GM23338 (cell line): Measurements from ENCODE around the gene PDE2A. TPM values are rescaled to one million over a fixed set of nuclear protein-coding genes. Genes with fewer than 3 reads are reported as not detected.

Source experiments
- ATAC-seq: fragments of 200-7000 bp; cut with Tn5 transposase; 3 replicates; pipeline ENCODE4 v1.9.1; 2020
- DNase-seq: peaks from one replicate; pipeline ENCODE4 v3.0.0-alpha.2; 2015; ENCODE audit warnings: low spot score
- H2AFZ ChIP-seq: fragments of 200-600 bp; sonication (generic); 2 replicates; pipeline ENCODE4 v1.8.0; 2016; ENCODE audit warnings: antibody characterized with exemption, mild to moderate bottlenecking, moderate library complexity
- H3F3A ChIP-seq: fragments of 200-600 bp; sonication (generic); replicated peaks from 2 replicates; pipeline ENCODE4 v1.8.0; 2017; ENCODE audit warnings: antibody characterized with exemption, mixed run types, low read depth
- H3K27ac ChIP-seq: fragments of 200-600 bp; sonication (generic); 2 replicates; pipeline ENCODE4 v1.6.1; 2016; ENCODE audit warnings: low read depth
- H3K27me3 ChIP-seq: fragments of 200-600 bp; sonication (generic); 2 replicates; pipeline ENCODE4 v1.8.0; 2016; ENCODE audit warnings: mild to moderate bottlenecking, mixed run types, moderate library complexity; ENCODE audit not compliant: insufficient read depth
- H3K36me3 ChIP-seq: fragments of 200-600 bp; sonication (generic); 2 replicates; pipeline ENCODE4 v1.8.0; 2016; ENCODE audit warnings: mild to moderate bottlenecking; ENCODE audit not compliant: insufficient read depth
- H3K4me1 ChIP-seq: fragments of 200-600 bp; sonication (generic); 2 replicates; pipeline ENCODE4 v1.8.0; 2016; ENCODE audit warnings: mild to moderate bottlenecking, moderate library complexity; ENCODE audit not compliant: insufficient read depth
- H3K4me2 ChIP-seq: fragments of 200-600 bp; sonication (generic); 2 replicates; pipeline ENCODE4 v1.7.1; 2017; ENCODE audit warnings: mixed run types
- H3K4me3 ChIP-seq: fragments of 200-600 bp; sonication (generic); 2 replicates; pipeline ENCODE4 v1.6.1; 2016; ENCODE audit warnings: mixed run types
- H3K79me2 ChIP-seq: fragments of 200-600 bp; sonication (generic); replicated peaks from 2 replicates; pipeline ENCODE4 v1.8.0; 2017; ENCODE audit warnings: mild to moderate bottlenecking; ENCODE audit not compliant: insufficient read depth
- H3K9me2 ChIP-seq: fragments of 200-600 bp; sonication (generic); 2 replicates; pipeline ENCODE4 v1.8.0; 2017; ENCODE audit not compliant: insufficient read depth
- H4K20me1 ChIP-seq: fragments of 200-600 bp; sonication (generic); replicated peaks from 2 replicates; pipeline ENCODE4 v1.8.0; 2017; ENCODE audit warnings: mild to moderate bottlenecking; ENCODE audit not compliant: insufficient read depth
- H3K27ac Mint-ChIP-seq: 2 replicates; pipeline ENCODE4 v1.8.0; 2020; ENCODE audit warnings: inconsistent platforms, mild to moderate bottlenecking, moderate library complexity, mixed read lengths
- H3K27me3 Mint-ChIP-seq: 3 replicates; pipeline ENCODE4 v1.8.0; 2022; ENCODE audit warnings: low read depth, mild to moderate bottlenecking, moderate library complexity, mixed read lengths, inconsistent platforms; ENCODE audit not compliant: insufficient read depth, poor library complexity
- H3K36me3 Mint-ChIP-seq: 3 replicates; pipeline ENCODE4 v1.8.0; 2021; ENCODE audit warnings: low read depth, mild to moderate bottlenecking, inconsistent platforms, moderate library complexity, mixed read lengths
- H3K4me1 Mint-ChIP-seq: 3 replicates; pipeline ENCODE4 v1.8.0; 2020; ENCODE audit warnings: mild to moderate bottlenecking, inconsistent platforms, mixed read lengths
- H3K4me3 Mint-ChIP-seq: 3 replicates; pipeline ENCODE4 v1.8.0; 2021; ENCODE audit warnings: moderate library complexity, mild to moderate bottlenecking, inconsistent platforms, mixed read lengths
- H3K9me3 Mint-ChIP-seq: 3 replicates; pipeline ENCODE4 v1.8.0; 2020; ENCODE audit warnings: moderate library complexity, mild to moderate bottlenecking, inconsistent platforms, mixed read lengths
- CREB1 ChIP-seq: fragments of 250-450 bp; sonication (Bioruptor Pico); IDR thresholded peaks from 2 replicates; pipeline ENCODE4 v1.5.0; 2020; ENCODE audit warnings: low read depth, mild to moderate bottlenecking, moderate library complexity
- EZH2 ChIP-seq: fragments of 200-600 bp; sonication (generic); IDR thresholded peaks from one replicate; pipeline ENCODE4 v1.8.0; 2017; ENCODE audit warnings: antibody characterized with exemption, mild to moderate bottlenecking, low read depth; ENCODE audit not compliant: unreplicated experiment
- EZH2phosphoT487 ChIP-seq: fragments of 200-600 bp; sonication (generic); IDR thresholded peaks from one replicate; pipeline ENCODE4 v1.8.1; 2018; ENCODE audit warnings: antibody characterized with exemption; ENCODE audit not compliant: unreplicated experiment
- JUNB ChIP-seq: IDR thresholded peaks from one replicate; pipeline ENCODE4 v1.6.1; 2016; ENCODE audit warnings: antibody characterized with exemption; ENCODE audit not compliant: unreplicated experiment
- NANOG ChIP-seq: IDR thresholded peaks from 2 replicates; pipeline ENCODE4 v1.6.1; 2016; ENCODE audit warnings: antibody characterized with exemption, borderline replicate concordance
- POLR2AphosphoS5 ChIP-seq: IDR thresholded peaks from 2 replicates; pipeline ENCODE4 v1.6.1; 2016; ENCODE audit warnings: antibody characterized with exemption, low read depth
- STAT1 ChIP-seq: IDR thresholded peaks from one replicate; pipeline ENCODE4 v1.6.1; 2016; ENCODE audit warnings: antibody characterized with exemption; ENCODE audit not compliant: unreplicated experiment
- ZNF114 ChIP-seq: fragments of 250-450 bp; sonication (Bioruptor Pico); IDR thresholded peaks from 2 replicates; pipeline ENCODE4 v1.5.0; 2020; ENCODE audit warnings: mild to moderate bottlenecking, moderate library complexity
- polyA plus RNA-seq: library from polyadenylated mRNA; unstranded; fragments of >200 nt; fragmentation: Nextera tagmentation; extraction: Ambion mirVana; gene quantifications from 2 replicates; pipeline ENCODE4 v1.2.1, GENCODE V29; 2016
- total RNA-seq: library from RNA; depleted of rRNA; stranded (reverse); fragments of >200 nt; shearing (Covaris generic); gene quantifications from 2 replicates; pipeline ENCODE4 v1.2.3, GENCODE V29; 2014
- TF ChIP-seq, protein P1 (sequence below): fragments of 250-450 bp; sonication (Bioruptor Pico); IDR thresholded peaks from 2 replicates; pipeline ENCODE4 v1.5.0; 2020; ENCODE audit warnings: mild to moderate bottlenecking, moderate library complexity
- TF ChIP-seq, protein P2 (sequence below), 2 experiments: fragments of 200-600 bp in 1 of 2; sonication (generic) in 1 of 2; conservative IDR thresholded peaks; 2 replicates each; pipeline versions ENCODE4 v1.5.1 to v1.6.1; 2016 to 2017; ENCODE audit warnings: antibody characterized with exemption in 2 of 2, low read depth in 2 of 2, mild to moderate bottlenecking in 2 of 2, moderate library complexity in 1 of 2
- TF ChIP-seq, protein P3 (sequence below): IDR thresholded peaks from 2 replicates; pipeline ENCODE4 v1.6.1; 2016; ENCODE audit warnings: antibody characterized with exemption

The PDE2A gene
- total and polyA plus RNA-seq, 2 experiments from 2014 or later = 4.3 to 16.2 TPM

DNA sequence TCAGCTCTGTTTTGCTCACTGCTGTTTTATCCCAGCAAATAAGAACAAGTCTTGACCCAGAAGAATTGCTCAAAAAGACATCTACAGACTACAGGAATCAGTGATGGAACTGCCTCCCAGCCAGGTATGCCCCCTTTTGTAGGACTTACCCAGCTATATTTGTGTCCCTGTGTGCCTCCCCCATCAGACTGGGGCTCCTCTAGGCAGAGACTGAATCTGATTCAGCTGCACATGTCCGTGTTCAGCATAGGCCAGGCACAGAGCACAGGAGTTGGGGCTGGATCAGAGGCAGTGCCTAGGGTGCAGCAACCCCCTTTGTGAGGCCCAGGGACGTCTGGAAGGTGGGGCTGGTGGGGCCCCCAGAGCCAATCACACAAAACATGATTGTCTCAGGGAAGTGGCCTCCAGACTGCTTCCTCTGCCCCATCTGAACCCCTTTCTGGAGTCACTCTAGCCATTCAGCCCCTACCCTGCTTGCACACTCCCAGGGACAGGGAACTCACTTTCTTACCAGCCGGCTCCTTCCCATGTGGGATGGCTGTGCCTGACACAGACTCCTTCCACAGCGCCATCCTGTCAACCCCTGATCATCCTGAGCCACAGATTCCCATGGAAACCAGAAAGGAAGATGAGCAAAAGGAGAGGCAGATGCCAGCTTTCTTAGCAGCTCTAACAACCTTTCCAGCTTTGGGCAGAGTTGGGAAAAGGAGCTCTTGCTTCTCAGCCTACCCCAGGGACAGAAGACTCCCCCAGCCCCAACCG lies 24.8 kb downstream of the PDE2A start:
- Histone ChIP-seq H2AFZ (no peak overlapping the region), H3K79me2 (no peaks in the 10 kb centered on the region), H4K20me1 (no peaks in the 10 kb centered on the region; the same call in 1 of the 2 replicates), H3K36me3 (no peaks in the 10 kb centered on the region), H3K4me1 (no peaks in the 10 kb centered on the region), H3K27ac (no peak overlapping the region), H3K4me3 (no peak overlapping the region), H3K4me2 (no peak overlapping the region), H3F3A (no peaks in the 10 kb centered on the region), H3K27me3 (no peaks in the 10 kb centered on the region), H3K9me2 (no peaks in the 10 kb centered on the region)
- no peak for ATAC-seq
- Mint-ChIP-seq H3K36me3 (no peaks in the 10 kb centered on the region), H3K9me3 (no peaks in the 10 kb centered on the region), H3K4me3 (no peak overlapping the region), H3K4me1 (peaks cover 13% of the 10 kb centered on the region), H3K27me3 (peaks cover 9% of the 10 kb centered on the region), H3K27ac (no peak overlapping the region; the same call in 1 of the 2 replicates)
- DNase-seq = no peak
- TF ChIP-seq, protein P1, sequence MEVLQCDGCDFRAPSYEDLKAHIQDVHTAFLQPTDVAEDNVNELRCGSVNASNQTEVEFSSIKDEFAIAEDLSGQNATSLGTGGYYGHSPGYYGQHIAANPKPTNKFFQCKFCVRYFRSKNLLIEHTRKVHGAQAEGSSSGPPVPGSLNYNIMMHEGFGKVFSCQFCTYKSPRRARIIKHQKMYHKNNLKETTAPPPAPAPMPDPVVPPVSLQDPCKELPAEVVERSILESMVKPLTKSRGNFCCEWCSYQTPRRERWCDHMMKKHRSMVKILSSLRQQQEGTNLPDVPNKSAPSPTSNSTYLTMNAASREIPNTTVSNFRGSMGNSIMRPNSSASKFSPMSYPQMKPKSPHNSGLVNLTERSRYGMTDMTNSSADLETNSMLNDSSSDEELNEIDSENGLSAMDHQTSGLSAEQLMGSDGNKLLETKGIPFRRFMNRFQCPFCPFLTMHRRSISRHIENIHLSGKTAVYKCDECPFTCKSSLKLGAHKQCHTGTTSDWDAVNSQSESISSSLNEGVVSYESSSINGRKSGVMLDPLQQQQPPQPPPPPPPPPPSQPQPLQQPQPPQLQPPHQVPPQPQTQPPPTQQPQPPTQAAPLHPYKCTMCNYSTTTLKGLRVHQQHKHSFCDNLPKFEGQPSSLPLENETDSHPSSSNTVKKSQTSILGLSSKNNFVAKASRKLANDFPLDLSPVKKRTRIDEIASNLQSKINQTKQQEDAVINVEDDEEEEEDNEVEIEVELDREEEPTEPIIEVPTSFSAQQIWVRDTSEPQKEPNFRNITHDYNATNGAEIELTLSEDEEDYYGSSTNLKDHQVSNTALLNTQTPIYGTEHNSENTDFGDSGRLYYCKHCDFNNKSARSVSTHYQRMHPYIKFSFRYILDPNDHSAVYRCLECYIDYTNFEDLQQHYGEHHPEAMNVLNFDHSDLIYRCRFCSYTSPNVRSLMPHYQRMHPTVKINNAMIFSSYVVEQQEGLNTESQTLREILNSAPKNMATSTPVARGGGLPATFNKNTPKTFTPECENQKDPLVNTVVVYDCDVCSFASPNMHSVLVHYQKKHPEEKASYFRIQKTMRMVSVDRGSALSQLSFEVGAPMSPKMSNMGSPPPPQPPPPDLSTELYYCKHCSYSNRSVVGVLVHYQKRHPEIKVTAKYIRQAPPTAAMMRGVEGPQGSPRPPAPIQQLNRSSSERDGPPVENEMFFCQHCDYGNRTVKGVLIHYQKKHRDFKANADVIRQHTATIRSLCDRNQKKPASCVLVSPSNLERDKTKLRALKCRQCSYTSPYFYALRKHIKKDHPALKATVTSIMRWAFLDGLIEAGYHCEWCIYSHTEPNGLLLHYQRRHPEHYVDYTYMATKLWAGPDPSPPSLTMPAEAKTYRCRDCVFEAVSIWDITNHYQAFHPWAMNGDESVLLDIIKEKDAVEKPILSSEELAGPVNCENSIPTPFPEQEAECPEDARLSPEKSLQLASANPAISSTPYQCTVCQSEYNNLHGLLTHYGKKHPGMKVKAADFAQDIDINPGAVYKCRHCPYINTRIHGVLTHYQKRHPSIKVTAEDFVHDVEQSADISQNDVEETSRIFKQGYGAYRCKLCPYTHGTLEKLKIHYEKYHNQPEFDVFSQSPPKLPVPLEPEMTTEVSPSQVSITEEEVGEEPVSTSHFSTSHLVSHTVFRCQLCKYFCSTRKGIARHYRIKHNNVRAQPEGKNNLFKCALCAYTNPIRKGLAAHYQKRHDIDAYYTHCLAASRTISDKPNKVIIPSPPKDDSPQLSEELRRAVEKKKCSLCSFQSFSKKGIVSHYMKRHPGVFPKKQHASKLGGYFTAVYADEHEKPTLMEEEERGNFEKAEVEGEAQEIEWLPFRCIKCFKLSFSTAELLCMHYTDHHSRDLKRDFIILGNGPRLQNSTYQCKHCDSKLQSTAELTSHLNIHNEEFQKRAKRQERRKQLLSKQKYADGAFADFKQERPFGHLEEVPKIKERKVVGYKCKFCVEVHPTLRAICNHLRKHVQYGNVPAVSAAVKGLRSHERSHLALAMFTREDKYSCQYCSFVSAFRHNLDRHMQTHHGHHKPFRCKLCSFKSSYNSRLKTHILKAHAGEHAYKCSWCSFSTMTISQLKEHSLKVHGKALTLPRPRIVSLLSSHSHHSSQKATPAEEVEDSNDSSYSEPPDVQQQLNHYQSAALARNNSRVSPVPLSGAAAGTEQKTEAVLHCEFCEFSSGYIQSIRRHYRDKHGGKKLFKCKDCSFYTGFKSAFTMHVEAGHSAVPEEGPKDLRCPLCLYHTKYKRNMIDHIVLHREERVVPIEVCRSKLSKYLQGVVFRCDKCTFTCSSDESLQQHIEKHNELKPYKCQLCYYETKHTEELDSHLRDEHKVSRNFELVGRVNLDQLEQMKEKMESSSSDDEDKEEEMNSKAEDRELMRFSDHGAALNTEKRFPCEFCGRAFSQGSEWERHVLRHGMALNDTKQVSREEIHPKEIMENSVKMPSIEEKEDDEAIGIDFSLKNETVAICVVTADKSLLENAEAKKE (CRISPR knock-in tag) = no peak

DNA sequence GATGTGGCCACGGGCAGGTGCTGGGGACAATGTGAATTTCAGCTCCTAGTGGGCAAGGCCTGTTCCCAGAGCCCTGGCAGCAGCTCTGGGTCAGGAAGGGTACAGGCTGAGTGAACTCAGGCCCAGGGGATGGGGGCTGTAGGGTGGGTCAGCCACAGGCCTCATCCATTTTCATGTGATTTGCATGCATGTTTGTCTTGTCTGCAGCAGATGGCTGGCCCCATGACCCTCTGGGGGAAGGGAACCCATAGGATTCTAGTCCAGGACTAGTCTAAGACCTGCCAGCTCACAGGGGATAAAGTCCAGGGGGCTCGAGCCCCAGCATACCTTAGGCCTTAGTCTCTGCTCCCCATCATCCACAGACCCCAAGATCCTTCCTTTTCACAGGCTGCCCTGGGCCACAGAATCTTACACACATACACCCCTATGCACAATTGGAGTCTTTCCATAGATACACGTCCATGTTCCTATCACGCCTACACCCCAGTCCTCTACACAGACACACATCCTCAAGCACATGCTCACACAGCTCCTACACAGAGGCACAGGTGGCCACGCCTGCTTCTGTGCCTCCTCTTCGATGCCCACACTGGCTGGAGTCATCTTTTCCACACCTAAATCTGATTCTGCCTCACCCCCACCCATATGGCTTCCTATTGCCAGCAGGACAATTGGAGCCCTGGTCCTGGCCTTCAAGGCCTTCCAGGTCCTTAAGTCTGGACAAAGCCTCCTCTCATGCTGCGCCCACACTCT lies 25.7 kb downstream of the PDE2A start:
- Mint-ChIP-seq H3K9me3 (no peaks in the 10 kb centered on the region), H3K36me3 (no peaks in the 10 kb centered on the region), H3K4me3 (no peak overlapping the region), H3K27ac (no peak overlapping the region; the same call in 1 of the 2 replicates), H3K4me1 (peaks cover 13% of the 10 kb centered on the region), H3K27me3 (peaks cover 13% of the 10 kb centered on the region)
- no peak overlapping the region for H3K4me2 ChIP-seq
- DNase-seq (no peak), ATAC-seq (no peak)
- no peaks in the 10 kb centered on the region for H3K36me3 ChIP-seq
- 0 out of 2 replicates have a peak, but pooled peaks cover 6% of the 10 kb centered on the region for H3K27me3 ChIP-seq
- no peaks in the 10 kb centered on the region for H3K4me1 ChIP-seq
- H2AFZ ChIP-seq = no peak overlapping the region
- no peaks in the 10 kb centered on the region for H3F3A ChIP-seq
- H3K4me3 ChIP-seq = no peak overlapping the region
- H3K27ac ChIP-seq = no peak overlapping the region
- H3K79me2 ChIP-seq = no peaks in the 10 kb centered on the region
- TF ChIP-seq EZH2 (no peak), STAT1 (no peak), CREB1 (CRISPR knock-in tag) (no peak), NANOG (no peak), POLR2AphosphoS5 (no peak), ZNF114 (CRISPR knock-in tag) (no peak), EZH2phosphoT487 (no peak), JUNB (no peak)
- TF ChIP-seq, protein P2, sequence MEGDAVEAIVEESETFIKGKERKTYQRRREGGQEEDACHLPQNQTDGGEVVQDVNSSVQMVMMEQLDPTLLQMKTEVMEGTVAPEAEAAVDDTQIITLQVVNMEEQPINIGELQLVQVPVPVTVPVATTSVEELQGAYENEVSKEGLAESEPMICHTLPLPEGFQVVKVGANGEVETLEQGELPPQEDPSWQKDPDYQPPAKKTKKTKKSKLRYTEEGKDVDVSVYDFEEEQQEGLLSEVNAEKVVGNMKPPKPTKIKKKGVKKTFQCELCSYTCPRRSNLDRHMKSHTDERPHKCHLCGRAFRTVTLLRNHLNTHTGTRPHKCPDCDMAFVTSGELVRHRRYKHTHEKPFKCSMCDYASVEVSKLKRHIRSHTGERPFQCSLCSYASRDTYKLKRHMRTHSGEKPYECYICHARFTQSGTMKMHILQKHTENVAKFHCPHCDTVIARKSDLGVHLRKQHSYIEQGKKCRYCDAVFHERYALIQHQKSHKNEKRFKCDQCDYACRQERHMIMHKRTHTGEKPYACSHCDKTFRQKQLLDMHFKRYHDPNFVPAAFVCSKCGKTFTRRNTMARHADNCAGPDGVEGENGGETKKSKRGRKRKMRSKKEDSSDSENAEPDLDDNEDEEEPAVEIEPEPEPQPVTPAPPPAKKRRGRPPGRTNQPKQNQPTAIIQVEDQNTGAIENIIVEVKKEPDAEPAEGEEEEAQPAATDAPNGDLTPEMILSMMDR (conservative IDR thresholded peaks at IDR 0.05; ENCODE audit: low read depth in 2 of 2) = no peak
- TF ChIP-seq, protein P3, sequence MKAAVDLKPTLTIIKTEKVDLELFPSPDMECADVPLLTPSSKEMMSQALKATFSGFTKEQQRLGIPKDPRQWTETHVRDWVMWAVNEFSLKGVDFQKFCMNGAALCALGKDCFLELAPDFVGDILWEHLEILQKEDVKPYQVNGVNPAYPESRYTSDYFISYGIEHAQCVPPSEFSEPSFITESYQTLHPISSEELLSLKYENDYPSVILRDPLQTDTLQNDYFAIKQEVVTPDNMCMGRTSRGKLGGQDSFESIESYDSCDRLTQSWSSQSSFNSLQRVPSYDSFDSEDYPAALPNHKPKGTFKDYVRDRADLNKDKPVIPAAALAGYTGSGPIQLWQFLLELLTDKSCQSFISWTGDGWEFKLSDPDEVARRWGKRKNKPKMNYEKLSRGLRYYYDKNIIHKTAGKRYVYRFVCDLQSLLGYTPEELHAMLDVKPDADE = no peak
- H3K9me2 ChIP-seq = no peaks in the 10 kb centered on the region
- H4K20me1 ChIP-seq = no peaks in the 10 kb centered on the region; the same call in 1 of the 2 replicates
